Erythroblast (primary cell): ENCODE results near the gene ACTR5.

Experiments
- GATA1 ChIP-seq: IDR thresholded peaks from 2 replicates; pipeline ENCODE4 v1.6.1; 2011; ENCODE audit warnings: low read depth, mild to moderate bottlenecking, control low read depth, low read length, moderate library complexity
- POLR2A ChIP-seq: IDR thresholded peaks from 2 replicates; pipeline ENCODE4 v1.6.1; 2011; ENCODE audit warnings: mild to moderate bottlenecking, low read length

- TF ChIP-seq POLR2A, result no peak
- TF ChIP-seq GATA1, result no peak
These were observed 44.7 kb upstream of the ACTR5 start for GRCh38 chr20:38703526-38703925.
